Ovary (tissue), 9 donors: ENCODE measurements around the gene SLC26A3. TPM values are rescaled to one million over a fixed set of nuclear protein-coding genes. Genes with fewer than 3 reads are reported as not detected.

Source experiments
- DNase-seq, 5 donors: peaks; one replicate each; pipeline ENCODE4 v3.0.0-alpha.2; 2019 to 2020
- H3K27ac ChIP-seq, 2 donors: fragments of 200-600 bp; one replicate each; pipeline versions ENCODE4 v1.5.1 to v1.8.0; 2019 to 2022
- H3K27me3 ChIP-seq: fragments of 200-600 bp; one replicate; pipeline ENCODE4 v1.8.0; 2022
- H3K36me3 ChIP-seq: fragments of 200-600 bp; sonication (generic); one replicate; pipeline ENCODE4 v1.5.1; 2019
- H3K4me1 ChIP-seq: one replicate; pipeline ENCODE4 v1.8.1; 2013; ENCODE audit warnings: mild to moderate bottlenecking, moderate library complexity; ENCODE audit not compliant: insufficient read depth
- H3K4me3 ChIP-seq: fragments of 200-600 bp; sonication (generic); one replicate; pipeline ENCODE4 v1.5.1; 2017
- H3K9me3 ChIP-seq, 2 donors: fragments of 200-600 bp in 1 of 2; sonication (generic) in 1 of 2; one replicate each; pipeline versions ENCODE4 v1.5.1 to v1.8.1; 2013 to 2019; ENCODE audit warnings: mild to moderate bottlenecking in 1 of 2, moderate library complexity in 1 of 2
- EP300 ChIP-seq: sonication (generic); formaldehyde crosslinking; IDR thresholded peaks from one replicate; pipeline ENCODE4 v1.6.1; 2017; ENCODE audit warnings: antibody characterized with exemption
- POLR2A ChIP-seq: fragments of 450-650 bp; IDR thresholded peaks from one replicate; pipeline ENCODE4 v1.6.1; 2017; ENCODE audit warnings: antibody characterized with exemption, mild to moderate bottlenecking, moderate library complexity
- WGBS, 3 donors: extraction: QIAGEN DNeasy Blood & Tissue Kit in 1 of 3; methylation state at CpG; one replicate each; pipeline versions ENCODE4 v1.1.5 to v1.1.7; 2013 to 2017; 5-methylcytosine and 5-hydroxymethylcytosine counted together
- intact Hi-C, 4 donors: fragments of 100-400 bp; cut with DNase I; formaldehyde crosslinking; loops; one replicate each; pipeline versions ENCODE4 v1.11.0 to v1.15.1; 2022 to 2023
- polyA plus RNA-seq, 2 donors: library from polyadenylated mRNA; stranded (reverse); fragments of 200-250 nt in 1 of 2; fragments of 350-450 nt in 1 of 2; fragmentation: Illumina TruSeq in 1 of 2; extraction: RNeasy Lipid Tissue Mini Kit (QIAGEN cat#74804) in 1 of 2; gene quantifications; one replicate each; pipeline ENCODE4 v1.2.3, GENCODE V29; 2013 to 2014
- total RNA-seq, 7 donors: library from RNA; depleted of rRNA in 2 of 7; stranded (reverse); fragments of >200 nt in 2 of 7; fragmentation: NEBNext Ultra II Directional in 3 of 7; extraction: Animal tissue kit (Norgen Biotek cat#: 25700) in 3 of 7; gene quantifications; one replicate each; pipeline versions ENCODE4 v1.1.0 to v1.2.4, GENCODE V29; 2016 to 2023
- TF ChIP-seq, protein P1 (sequence below), 3 donors: fragments of 450-650 bp in 2 of 3; fragments of 200-600 bp in 1 of 3; IDR thresholded peaks; one replicate each; pipeline versions ENCODE4 v1.5.1 to v1.8.0; 2016 to 2022; ENCODE audit warnings: antibody characterized with exemption in 3 of 3, mild to moderate bottlenecking in 1 of 3
- donor health status: DM: no; HTN: no; CAD: no; lungs with moderate emphysema.
- donor health status: DM: no; HTN: no; CAD: no.
- donor health status: Bipolar disorder and iron deficiency.
- donor health status: DM: yes; HTN: yes; CAD: no.
- donor health status: DM: no; HTN: no; CAD: no.
- donor health status: DM: yes; HTN: yes; CAD: no.

Gene SLC26A3
- total and polyA plus RNA-seq, 9 donors: 0.06 to 1.9 (median 0.38) TPM; not detected in 3

DNA sequence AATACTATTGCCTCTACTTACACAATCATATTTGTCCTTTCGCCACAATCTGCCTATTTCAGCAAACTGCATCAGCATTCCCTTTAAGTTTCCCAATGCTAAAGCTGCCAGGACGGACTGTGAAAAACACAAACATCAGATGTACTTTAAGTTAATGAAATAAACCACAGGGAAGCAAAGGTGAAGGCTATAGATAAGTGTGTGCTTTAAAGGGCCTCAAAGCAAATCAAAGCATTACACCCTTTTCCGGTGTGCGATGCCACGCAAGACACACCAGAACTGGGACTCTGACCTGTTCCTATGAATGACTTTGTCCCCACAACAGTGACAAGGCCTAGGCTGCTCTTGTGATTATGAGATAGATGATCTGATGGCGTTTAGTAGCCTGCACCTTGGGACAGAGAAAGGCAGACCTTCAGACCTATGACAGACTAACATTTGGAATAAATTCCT, 23.4 kb downstream of the SLC26A3 start:
- H3K27me3 ChIP-seq: no peaks in the 10 kb centered on the region
- DNase-seq: no peak
- H3K36me3 ChIP-seq: no peaks in the 10 kb centered on the region
- no peaks in the 10 kb centered on the region for H3K4me1 ChIP-seq
- no peaks in the 10 kb centered on the region for H3K9me3 ChIP-seq
- TF ChIP-seq POLR2A (no peak), EP300 (no peak)
- TF ChIP-seq, protein P1, sequence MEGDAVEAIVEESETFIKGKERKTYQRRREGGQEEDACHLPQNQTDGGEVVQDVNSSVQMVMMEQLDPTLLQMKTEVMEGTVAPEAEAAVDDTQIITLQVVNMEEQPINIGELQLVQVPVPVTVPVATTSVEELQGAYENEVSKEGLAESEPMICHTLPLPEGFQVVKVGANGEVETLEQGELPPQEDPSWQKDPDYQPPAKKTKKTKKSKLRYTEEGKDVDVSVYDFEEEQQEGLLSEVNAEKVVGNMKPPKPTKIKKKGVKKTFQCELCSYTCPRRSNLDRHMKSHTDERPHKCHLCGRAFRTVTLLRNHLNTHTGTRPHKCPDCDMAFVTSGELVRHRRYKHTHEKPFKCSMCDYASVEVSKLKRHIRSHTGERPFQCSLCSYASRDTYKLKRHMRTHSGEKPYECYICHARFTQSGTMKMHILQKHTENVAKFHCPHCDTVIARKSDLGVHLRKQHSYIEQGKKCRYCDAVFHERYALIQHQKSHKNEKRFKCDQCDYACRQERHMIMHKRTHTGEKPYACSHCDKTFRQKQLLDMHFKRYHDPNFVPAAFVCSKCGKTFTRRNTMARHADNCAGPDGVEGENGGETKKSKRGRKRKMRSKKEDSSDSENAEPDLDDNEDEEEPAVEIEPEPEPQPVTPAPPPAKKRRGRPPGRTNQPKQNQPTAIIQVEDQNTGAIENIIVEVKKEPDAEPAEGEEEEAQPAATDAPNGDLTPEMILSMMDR (IDR thresholded peaks at IDR 0.05): no peak
- H3K27ac ChIP-seq: no peak overlapping the region
- 51 to 66% (median 53%) methylated on average over 6 of the region's 6 CpGs for whole genome bisulfite sequencing, 3 donors
- H3K4me3 ChIP-seq: no peak overlapping the region
- intact Hi-C loops: no loop called here

DNA sequence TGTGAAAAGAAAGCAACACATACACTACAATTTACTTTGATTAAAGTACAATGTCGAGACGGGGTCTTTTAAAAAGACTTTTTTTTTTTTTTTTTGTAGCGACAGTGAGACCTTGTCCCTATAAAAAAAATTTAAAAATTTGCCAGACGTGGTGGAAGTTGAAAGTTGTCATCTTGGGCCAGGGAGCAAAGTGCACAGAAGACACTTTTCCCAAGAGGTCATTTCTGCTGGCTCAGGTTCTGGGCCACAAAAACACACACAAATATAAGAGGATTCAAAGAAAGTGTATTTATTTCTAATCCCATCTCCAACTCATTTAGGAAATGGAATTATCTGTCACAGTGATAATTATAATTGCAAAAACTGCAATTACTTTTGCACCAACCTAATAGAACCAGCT, 24.7 kb downstream of the SLC26A3 start:
- intact Hi-C loops: no loop called here

GRCh38 chr7:107777702-107778101, 25.3 kb downstream of the SLC26A3 start:
- Histone ChIP-seq H3K9me3 (no peaks in the 10 kb centered on the region), H3K27me3 (no peaks in the 10 kb centered on the region), H3K4me1 (no peaks in the 10 kb centered on the region), H3K4me3 (no peak overlapping the region), H3K27ac (no peak overlapping the region), H3K36me3 (no peaks in the 10 kb centered on the region)
- no peak for DNase-seq
- intact Hi-C loops: no loop called here
- WGBS, 3 donors: 73 to 90% (median 87%) methylated on average over 3 of the region's 3 CpGs
- no peak for TF ChIP-seq POLR2A

More for the DNA sequence above, 24.7 kb downstream of the SLC26A3 start:
- no peaks in the 10 kb centered on the region for H3K4me1 ChIP-seq
- H3K27ac ChIP-seq: no peak overlapping the region
- TF ChIP-seq POLR2A: no peak
- TF ChIP-seq, protein P1 (IDR thresholded peaks at IDR 0.05): no peak
- no peak for TF ChIP-seq EP300
- H3K4me3 ChIP-seq: no peak overlapping the region
- H3K27me3 ChIP-seq: no peaks in the 10 kb centered on the region
- DNase-seq: no peak
- 81 to 93% (median 88%) methylated on average over 4 of the region's 4 CpGs for WGBS, 3 donors
- H3K9me3 ChIP-seq: no peaks in the 10 kb centered on the region
- no peaks in the 10 kb centered on the region for H3K36me3 ChIP-seq

GRCh38 chr7:107773027-107773426, 30.0 kb downstream of the SLC26A3 start:
- H3K9me3 ChIP-seq: no peaks in the 10 kb centered on the region
- H3K27ac ChIP-seq: no peak overlapping the region
- no peak for TF ChIP-seq POLR2A
- TF ChIP-seq, protein P1 (IDR thresholded peaks at IDR 0.05): no peak
- no peak for TF ChIP-seq EP300
- intact Hi-C loops: no loop called here
- WGBS, 3 donors: 48 to 52% (median 50%) methylated on average over 2 of the region's 2 CpGs
- DNase-seq: no peak
- H3K27me3 ChIP-seq: no peaks in the 10 kb centered on the region
- H3K4me1 ChIP-seq: no peaks in the 10 kb centered on the region
- H3K36me3 ChIP-seq: no peaks in the 10 kb centered on the region
- no peak overlapping the region for H3K4me3 ChIP-seq

GRCh38 chr7:107768263-107768662, 34.8 kb downstream of the SLC26A3 start:
- no peaks in the 10 kb centered on the region for H3K36me3 ChIP-seq
- WGBS, 3 donors: 59 to 82% (median 65%) methylated on average over 1 of the region's 1 CpG
- H3K4me1 ChIP-seq: no peaks in the 10 kb centered on the region
- DNase-seq: no peak
- no peaks in the 10 kb centered on the region for H3K9me3 ChIP-seq
- TF ChIP-seq POLR2A: no peak
- TF ChIP-seq, protein P1 (IDR thresholded peaks at IDR 0.05): no peak
- no peak for TF ChIP-seq EP300
- no peak overlapping the region for H3K27ac ChIP-seq
- intact Hi-C loops: no loop called here
- no peak overlapping the region for H3K4me3 ChIP-seq
- H3K27me3 ChIP-seq: no peaks in the 10 kb centered on the region
